GM10248 (cell line): ENCODE measurements around the gene NUDCD3.

ENCODE experiments used
- CTCF ChIA-PET: fragments of 300-600 bp; sonication (Branson Sonifier 250); formaldehyde crosslinking; extraction: SDS; loops from one replicate; lab custom pipeline; 2021; ENCODE audit warnings: antibody characterized with exemption; lab: Yijun Ruan, JAX
- POLR2A ChIA-PET: fragments of 350-650 bp; sonication (Branson Sonifier 250); formaldehyde crosslinking; extraction: SDS; loops from one replicate; lab custom pipeline; 2020; ENCODE audit warnings: antibody characterized with exemption; lab: Yijun Ruan, JAX
- DNase-seq: peaks from one replicate; pipeline ENCODE4 v3.0.0; 2012; ENCODE audit errors: extremely low spot score
- CTCF ChIP-seq: IDR thresholded peaks from 2 replicates; pipeline ENCODE4 v1.5.1; 2012; ENCODE audit warnings: mild to moderate bottlenecking, low read depth; ENCODE audit errors: extremely low read depth, missing control alignments, control extremely low read depth

Gene NUDCD3

GRCh38 chr7:44374007-44374763, 116.3 kb downstream of the NUDCD3 start:
- ChIA-PET POLR2A (no interaction called here), CTCF (interaction anchor here (0.7 to 1.0 kb wide), 2 partner anchors 13 to 19 kb away, joined by 3 read pairs; no protein-coding TSS in a partner anchor)
- DNase-seq = peak; percentile 3
- TF ChIP-seq CTCF = no peak

GRCh38 chr7:44373418-44373740, 117.1 kb downstream of the NUDCD3 start:
- POLR2A ChIA-PET = no interaction called here
- no peak for TF ChIP-seq CTCF
- CTCF ChIA-PET = no interaction called here
- DNase-seq = peak; percentile 4

- ChIA-PET POLR2A (no interaction called here), CTCF (no interaction called here)
- no peak for TF ChIP-seq CTCF
- no peak for DNase-seq
Measured at GRCh38 chr7:44372560-44373417, 117.7 kb downstream of the NUDCD3 start.

- no peak for DNase-seq
- POLR2A ChIA-PET = no interaction called here
- CTCF ChIA-PET = interaction anchor here (1.3 to 2.3 kb wide), 4 partner anchors 13 to 23 kb away, joined by 4 to 8 read pairs (median 5); no protein-coding TSS in a partner anchor
- no peak for TF ChIP-seq CTCF
Measured at GRCh38 chr7:44368885-44369284, 121.6 kb downstream of the NUDCD3 start.

- CTCF ChIA-PET = interaction anchor here (0.8 to 2.3 kb wide), 6 partner anchors 10 to 166 kb away, joined by 3 to 8 read pairs (median 4); no protein-coding TSS in a partner anchor
- no peak for TF ChIP-seq CTCF
- no peak for DNase-seq
- POLR2A ChIA-PET = no interaction called here
Measured at GRCh38 chr7:44368455-44368854, 122.0 kb downstream of the NUDCD3 start.

- CTCF ChIA-PET = interaction anchor here (0.8 to 2.3 kb wide), 9 partner anchors 8 to 769 kb away, joined by 3 to 8 read pairs (median 3); no protein-coding TSS in a partner anchor
- POLR2A ChIA-PET = no interaction called here
- DNase-seq = no peak
- TF ChIP-seq CTCF = no peak
Measured at GRCh38 chr7:44367475-44368043, 122.9 kb downstream of the NUDCD3 start.
